ENCODE results near the gene CALCB. TPM values are rescaled to one million over a fixed set of nuclear protein-coding genes. Genes with fewer than 3 reads are reported as not detected.

The CALCB gene
- total and polyA plus RNA-seq, 2 of the 4 experiments (the other 2 are of a cell fraction), result not detected

- no peak for DNase-seq
- no peak overlapping the region for H3K18ac ChIP-seq (ENCODE audit: low read depth, low read length)
- no peaks in the 10 kb centered on the region for H3K79me1 ChIP-seq (ENCODE audit: low read depth in 1 of 2, low read length in 2 of 2)
- intact Hi-C loops (cut with micrococcal nuclease), result no loop called here
- no peaks in the 10 kb centered on the region for H3K4me1 ChIP-seq (ENCODE audit: control insufficient read depth, insufficient read depth, low read length)
- H4K5ac ChIP-seq (ENCODE audit: low read depth, low read length), result no peak overlapping the region
- H3K27ac ChIP-seq (ENCODE audit: insufficient read depth, low read length), result no peak overlapping the region
- no peak for ATAC-seq (ENCODE audit: low read depth)
- H4K8ac ChIP-seq (ENCODE audit: low read depth in 2 of 2, low read length in 2 of 2), result no peak overlapping the region
- no peak overlapping the region for H3K4me3 ChIP-seq (ENCODE audit: insufficient read depth, low read depth, low read length)
- H2BK120ac ChIP-seq (ENCODE audit: low read depth, low read length), result no peak overlapping the region
- H3K14ac ChIP-seq (replicated peaks; ENCODE audit: low read depth, low read length), result no peak overlapping the region
- H4K91ac ChIP-seq (ENCODE audit: insufficient read depth, low read depth, low read length), result no peak overlapping the region
- H2AK9ac ChIP-seq (replicated peaks; ENCODE audit: low read depth, low read length, poor library complexity), result no peak overlapping the region
- no peak overlapping the region for H2BK20ac ChIP-seq (ENCODE audit: low read depth, low read length)
- H3K23ac ChIP-seq (ENCODE audit: low read depth, low read length), result no peak overlapping the region
- H4K20me1 ChIP-seq (ENCODE audit: insufficient read depth, low read length), result no peaks in the 10 kb centered on the region
- H3K27me3 ChIP-seq (ENCODE audit: control insufficient read depth, insufficient read depth, low read length), result no peaks in the 10 kb centered on the region
- H3K9me3 ChIP-seq (ENCODE audit: control insufficient read depth, insufficient read depth, low read length), result no peaks in the 10 kb centered on the region
- H2BK15ac ChIP-seq (ENCODE audit: low read depth, low read length), result no peak overlapping the region
- H3K9me1 ChIP-seq (ENCODE audit: insufficient read depth, low read length), result no peaks in the 10 kb centered on the region
- BruUV-seq (replicated peaks), result no TSS peak
- H3K56ac ChIP-seq (ENCODE audit: extremely low read depth, insufficient read depth, low read length), result no peak overlapping the region
- CTCF ChIA-PET, result interaction anchor here (1.1 kb wide), 1 partner anchor 15 kb away, joined by 3 read pairs; no protein-coding TSS in a partner anchor
- TF ChIP-seq BHLHE40 (IDR thresholded peaks at IDR 0.05; ENCODE audit: low read depth, low read length), result no peak
- no peak for TF ChIP-seq SMC3 (IDR thresholded peaks at IDR 0.05; ENCODE audit: low read depth, low read length)
- TF ChIP-seq MAFK (IDR thresholded peaks at IDR 0.05; ENCODE audit: low read depth, low read length), result no peak
- no peak for TF ChIP-seq CEBPB (IDR thresholded peaks at IDR 0.05; ENCODE audit: low read depth, low read length)
- no peak for TF ChIP-seq USF2 (IDR thresholded peaks at IDR 0.05; ENCODE audit: low read depth, low read length)
- no peak for TF ChIP-seq CTCF (conservative IDR thresholded peaks at IDR 0.05; ENCODE audit: low read depth, low read length)
- no peak for TF ChIP-seq NFE2L2 (IDR thresholded peaks at IDR 0.05; ENCODE audit: low read depth, low read length)
- TF ChIP-seq RAD21 (IDR thresholded peaks at IDR 0.05; ENCODE audit: low read length), result no peak
- TF ChIP-seq ELK1 (IDR thresholded peaks at IDR 0.05; ENCODE audit: borderline replicate concordance, low read depth, low read length), result no peak
- no peak for TF ChIP-seq MAZ (IDR thresholded peaks at IDR 0.05; ENCODE audit: borderline replicate concordance, low read depth, low read length)
- no peak for TF ChIP-seq FOS (IDR thresholded peaks at IDR 0.05; ENCODE audit: low read depth, low read length)
- no peak for TF ChIP-seq RCOR1 (IDR thresholded peaks at IDR 0.05; ENCODE audit: insufficient replicate concordance, low read length)
- no peak overlapping the region for H2AK5ac ChIP-seq (ENCODE audit: low read depth, low read length)
- H3K4ac ChIP-seq (ENCODE audit: low read depth, low read length), result no peak overlapping the region
- dilution Hi-C loops (cut with HindIII; ENCODE audit: low sequenced_read_pairs, unreplicated experiment), result no loop called here
- H2BK5ac ChIP-seq (ENCODE audit: low read depth, low read length, poor library complexity, severe bottlenecking), result no peak overlapping the region
- no CpG with 5 or more reads among the region's 2 CpGs for WGBS, 2 experiments (ENCODE audit: extremely low coverage in 2 of 2, insufficient read length in 1 of 2)
- H3K9ac ChIP-seq (ENCODE audit: low read depth, low read length), result no peak overlapping the region
- in situ Hi-C loops (cut with MboI; ENCODE audit: low sequenced_read_pairs), result no loop called here
- POLR2A ChIA-PET (ENCODE audit: unreplicated experiment), result no interaction called here
- no peak overlapping the region for H3K4me2 ChIP-seq (ENCODE audit: low read depth, low read length)
- no peak overlapping the region for H2AFZ ChIP-seq (replicated peaks; ENCODE audit: low read length, poor library complexity)
- H3K36me3 ChIP-seq (ENCODE audit: control insufficient read depth, insufficient read depth, low read length), result no peaks in the 10 kb centered on the region
Observed at GRCh38 chr11:15059132-15059915, 14.1 kb upstream of the CALCB start.
